BJ (cell line): ENCODE measurements around the gene LRP6. TPM values are rescaled to one million over a fixed set of nuclear protein-coding genes. Genes with fewer than 3 reads are reported as not detected.

Experiments
- CTCF ChIA-PET: fragments of 350-600 bp; formaldehyde crosslinking; extraction: SDS; loops from one replicate; lab custom pipeline; 2021; ENCODE audit warnings: antibody characterized with exemption, inconsistent platforms; lab: Yijun Ruan, JAX
- POLR2A ChIA-PET: fragments of 300-600 bp; sonication (Branson Sonifier 250); formaldehyde crosslinking; extraction: SDS; loops from one replicate; lab custom pipeline; 2021; ENCODE audit warnings: antibody characterized with exemption; lab: Charles Lee
- DNase-seq: peaks from one replicate; pipeline ENCODE4 v3.0.0-alpha.2; 2011; ENCODE audit warnings: low read depth
- H3K27me3 ChIP-seq: 2 replicates; pipeline ENCODE4 v1.6.0; 2011; ENCODE audit warnings: low read length; ENCODE audit not compliant: control insufficient read depth, insufficient read depth
- H3K36me3 ChIP-seq: 2 replicates; pipeline ENCODE4 v1.5.1; 2011; ENCODE audit warnings: low read length; ENCODE audit not compliant: control insufficient read depth, insufficient read depth
- H3K4me3 ChIP-seq: 2 replicates; pipeline ENCODE4 v1.5.1; 2011; ENCODE audit warnings: low read depth, mild to moderate bottlenecking, control low read depth, low read length
- CTCF ChIP-seq: IDR thresholded peaks from 2 replicates; pipeline ENCODE4 v1.5.1; 2011; ENCODE audit warnings: low read depth, mild to moderate bottlenecking, control low read depth, inconsistent platforms, low read length, moderate library complexity; ENCODE audit not compliant: insufficient read depth
- polyA plus RNA-seq: library from polyadenylated mRNA; depleted of rRNA; stranded (reverse); fragments of >200 nt; gene quantifications from 2 replicates; pipeline ENCODE4 v1.2.3, GENCODE V29; 2011

LRP6 gene
- polyA plus RNA-seq, 1 experiment, result 28.9 TPM

DNA sequence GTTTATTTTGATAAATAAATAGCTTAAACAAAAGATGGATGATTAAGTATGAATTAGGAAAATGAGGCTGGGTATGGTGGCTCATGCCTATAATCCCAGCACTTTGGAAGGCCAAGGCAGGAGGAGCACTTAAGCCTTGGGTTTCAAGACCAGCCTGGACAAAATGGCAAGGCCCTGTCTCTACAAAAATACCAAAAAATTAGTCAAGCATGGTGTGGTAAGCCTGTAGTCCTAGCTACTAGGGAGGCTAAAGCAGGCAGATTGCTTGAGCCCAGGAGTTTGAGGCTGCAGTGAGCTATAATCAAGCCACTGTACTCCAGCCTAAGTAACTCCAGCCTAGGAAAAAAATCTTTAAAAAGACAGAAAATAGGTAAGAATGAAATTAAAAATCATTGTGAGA lies 100.1 kb downstream of the LRP6 start:
- Histone ChIP-seq H3K4me3 (no peak overlapping the region), H3K27me3 (no peaks in the 10 kb centered on the region), H3K36me3 (peaks cover 3% of the 10 kb centered on the region)
- ChIA-PET POLR2A (no interaction called here), CTCF (no interaction called here)
- no peak for DNase-seq
- TF ChIP-seq CTCF, result no peak

- ChIA-PET CTCF (interaction anchor here (1.2 kb wide), 1 partner anchor 9 kb away, joined by 3 read pairs; no protein-coding TSS in a partner anchor), POLR2A (no interaction called here)
- Histone ChIP-seq H3K4me3 (no peak overlapping the region), H3K36me3 (peaks cover 6% of the 10 kb centered on the region), H3K27me3 (no peaks in the 10 kb centered on the region)
- no peak for TF ChIP-seq CTCF
- no peak for DNase-seq
Measured at GRCh38 chr12:12159988-12160387, 106.9 kb downstream of the LRP6 start.

- TF ChIP-seq CTCF, result no peak
- H3K27me3 ChIP-seq, result no peaks in the 10 kb centered on the region
- ChIA-PET CTCF (no interaction called here), POLR2A (no interaction called here)
- H3K4me3 ChIP-seq, result no peak overlapping the region
- no peak for DNase-seq
- peaks cover 6% of the 10 kb centered on the region for H3K36me3 ChIP-seq
Measured at GRCh38 chr12:12158858-12159257, 108.0 kb downstream of the LRP6 start.

DNA sequence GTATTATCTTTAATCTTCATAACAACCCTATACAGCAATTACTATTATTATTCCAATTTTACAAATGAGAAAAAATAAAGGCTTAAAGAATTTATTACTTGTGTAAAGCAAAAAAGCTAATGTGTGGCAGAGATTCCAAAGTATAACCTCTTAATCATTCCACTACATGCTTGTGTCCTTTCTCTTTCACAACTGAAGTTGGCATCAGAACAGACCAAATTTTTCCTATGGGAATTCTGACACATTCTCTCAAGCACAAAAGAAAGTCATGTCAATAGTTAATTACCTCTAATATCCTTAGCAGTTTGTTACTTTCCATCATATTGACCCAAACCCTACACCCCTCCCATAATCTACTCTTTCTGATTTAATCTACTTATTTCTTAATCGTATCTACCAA lies 109.4 kb downstream of the LRP6 start:
- CTCF ChIA-PET, result no interaction called here
- no peak for DNase-seq

DNA sequence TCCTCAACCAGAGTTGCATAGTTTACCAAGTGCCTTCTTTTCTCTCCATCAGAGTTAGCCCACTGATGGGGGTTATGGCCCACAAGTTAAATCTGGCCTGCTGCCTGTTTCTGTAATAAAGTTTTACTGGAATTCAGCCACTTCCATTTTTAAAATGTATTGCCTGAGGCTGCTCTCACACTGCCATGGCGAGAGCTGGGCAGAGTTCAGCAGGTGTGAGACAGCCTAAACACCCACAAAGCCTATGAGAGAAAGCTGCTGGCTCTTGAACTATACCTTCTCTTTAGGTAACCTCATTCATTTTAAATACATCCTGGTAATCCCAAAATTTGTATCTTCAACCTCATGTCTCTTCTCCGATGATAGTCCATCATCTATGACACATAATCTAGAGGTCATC lies 110.0 kb downstream of the LRP6 start:
- CTCF ChIA-PET, result no interaction called here
- no peak for TF ChIP-seq CTCF
- POLR2A ChIA-PET, result no interaction called here
- DNase-seq, result no peak
- Histone ChIP-seq H3K27me3 (no peaks in the 10 kb centered on the region), H3K36me3 (peaks cover 3% of the 10 kb centered on the region), H3K4me3 (no peak overlapping the region)

More for the DNA sequence above, 109.4 kb downstream of the LRP6 start:
- Histone ChIP-seq H3K4me3 (no peak overlapping the region), H3K27me3 (no peaks in the 10 kb centered on the region), H3K36me3 (peaks cover 3% of the 10 kb centered on the region)
- no peak for TF ChIP-seq CTCF
- POLR2A ChIA-PET, result no interaction called here
